GM19468 (cell line): ENCODE data around the gene RHEBL1.

Experiments
- ATAC-seq: cut with Tn5 transposase; IDR thresholded peaks from one replicate; pipeline ENCODE4 v1.9.1; 2021; ENCODE audit warnings: mild to moderate bottlenecking, moderate library complexity, moderate number of reproducible peaks; ENCODE audit not compliant: unreplicated experiment; ENCODE audit errors: extremely low read depth

Gene RHEBL1

DNA sequence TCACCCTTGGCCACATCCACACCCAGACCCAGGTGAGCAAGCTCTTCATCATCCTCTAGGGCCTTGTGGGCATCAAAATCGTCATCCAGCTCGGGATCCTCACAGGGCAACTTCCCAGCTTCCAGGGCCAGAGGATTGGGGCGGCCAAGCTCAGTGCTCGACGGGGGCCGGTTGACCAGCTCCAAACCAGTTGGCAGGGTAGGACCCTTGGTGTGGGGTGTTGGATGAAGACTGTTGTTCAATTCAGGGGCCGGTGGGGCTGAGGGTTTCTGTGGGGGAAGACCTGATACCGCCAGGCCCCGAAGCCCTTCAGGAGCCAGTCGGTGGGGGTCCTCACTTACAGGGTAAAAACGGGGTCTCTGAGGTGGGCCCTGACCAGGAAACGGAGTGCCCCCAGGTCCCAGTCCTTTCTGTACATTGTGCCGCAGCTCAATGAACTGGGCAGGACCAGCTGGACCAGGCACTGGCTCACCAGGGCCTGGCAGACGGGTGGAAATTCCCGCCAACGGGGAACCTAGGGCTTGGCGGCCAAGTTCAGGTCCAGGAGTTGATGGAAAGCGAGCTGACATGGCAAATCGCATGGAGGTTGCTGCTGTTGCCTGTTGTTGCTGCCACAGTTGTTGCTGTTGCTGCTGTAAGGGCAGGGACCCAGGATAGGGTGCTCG lies 31.4 kb downstream of the RHEBL1 start:
- ATAC-seq = no peak

DNA sequence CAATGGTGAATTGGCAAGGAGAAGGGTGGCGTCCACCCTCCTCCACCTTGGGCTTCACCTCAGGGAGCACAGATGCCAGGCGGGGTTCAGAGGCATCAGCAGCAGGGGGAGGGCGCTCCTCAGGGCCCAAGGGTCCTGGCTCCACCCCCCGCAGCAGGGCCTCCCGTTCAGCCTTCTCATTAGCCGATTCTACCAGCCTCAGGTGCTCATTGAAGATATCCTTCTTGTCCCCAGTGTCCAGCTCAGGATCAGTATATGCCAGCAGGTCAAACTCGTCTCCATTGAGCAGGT lies 31.9 kb downstream of the RHEBL1 start:
- no peak for ATAC-seq

DNA sequence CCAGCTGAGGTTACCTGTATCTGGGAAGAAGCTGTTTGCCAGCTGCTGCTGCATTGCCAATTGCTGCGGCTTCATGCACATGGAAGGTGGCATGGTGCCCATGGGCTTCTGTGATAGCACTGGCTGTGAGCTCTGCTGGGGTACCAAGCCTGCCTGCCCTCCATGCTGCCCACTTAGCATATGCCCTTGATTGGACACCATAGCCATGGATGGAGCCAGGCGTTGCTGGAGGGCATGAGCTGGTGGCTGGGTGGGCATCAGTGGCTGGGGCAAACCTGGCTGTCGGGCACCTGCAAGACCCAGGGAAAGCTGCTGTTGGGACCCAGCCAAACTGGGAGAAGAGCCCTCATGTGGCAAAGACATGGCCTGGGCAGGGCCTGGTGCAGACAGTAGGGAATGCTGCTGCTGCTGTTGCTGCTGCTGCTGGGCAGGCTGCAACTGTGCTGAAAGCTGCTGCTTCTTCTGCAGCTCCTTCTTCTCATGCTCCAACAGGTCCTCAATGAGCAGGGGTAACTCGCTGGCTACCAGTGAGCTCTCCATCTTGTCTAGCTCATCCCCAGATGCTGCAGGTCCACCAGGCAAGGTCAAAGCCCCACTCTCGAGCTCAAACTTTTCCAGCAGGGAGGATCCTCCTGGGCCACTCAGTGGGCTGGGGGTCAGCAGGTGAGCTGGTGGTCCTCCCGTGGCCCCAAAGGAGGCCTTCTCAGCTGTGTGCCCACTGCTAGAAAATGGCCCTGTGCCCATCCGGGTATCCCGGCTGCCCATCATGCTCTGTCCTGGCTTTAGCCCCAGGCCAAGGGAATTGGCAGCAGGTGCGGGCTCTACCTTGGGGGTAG lies 32.5 kb downstream of the RHEBL1 start:
- no peak for ATAC-seq

DNA sequence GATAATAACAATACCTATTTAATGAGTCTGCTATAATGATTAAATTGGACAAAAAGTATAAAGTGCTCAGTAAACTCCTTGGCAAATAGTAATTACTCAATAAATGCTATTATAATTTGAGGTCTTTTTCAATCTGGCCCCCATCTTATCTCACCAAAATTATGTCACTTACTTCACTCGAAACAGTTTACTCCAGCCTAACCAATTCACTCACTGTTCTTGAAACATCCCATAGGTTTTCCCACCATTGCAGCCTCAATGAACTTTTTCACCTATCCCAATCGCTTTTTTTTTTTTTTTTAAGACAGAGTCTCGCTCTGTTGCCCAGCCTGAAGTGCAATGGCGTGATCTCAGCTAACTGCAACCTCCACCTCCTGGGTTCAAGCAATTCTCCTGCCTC lies 33.8 kb downstream of the RHEBL1 start:
- no peak for ATAC-seq

DNA sequence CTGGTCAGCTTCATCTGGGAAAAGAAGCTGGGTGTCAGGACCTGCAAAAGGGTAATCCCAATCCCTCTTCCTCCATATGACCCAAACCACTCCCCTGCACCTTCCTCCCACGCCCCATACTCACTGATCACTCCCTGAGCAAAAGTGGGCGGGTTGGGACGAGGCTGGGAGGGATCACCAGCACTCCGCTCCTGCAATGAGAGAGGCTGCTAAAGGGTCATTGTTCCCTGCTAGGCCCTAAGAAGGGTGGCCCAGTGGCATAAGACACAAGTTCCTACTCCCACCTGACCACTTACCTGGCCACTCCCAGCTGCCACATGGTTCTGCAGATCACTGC lies 35.5 kb downstream of the RHEBL1 start:
- ATAC-seq = no peak

DNA sequence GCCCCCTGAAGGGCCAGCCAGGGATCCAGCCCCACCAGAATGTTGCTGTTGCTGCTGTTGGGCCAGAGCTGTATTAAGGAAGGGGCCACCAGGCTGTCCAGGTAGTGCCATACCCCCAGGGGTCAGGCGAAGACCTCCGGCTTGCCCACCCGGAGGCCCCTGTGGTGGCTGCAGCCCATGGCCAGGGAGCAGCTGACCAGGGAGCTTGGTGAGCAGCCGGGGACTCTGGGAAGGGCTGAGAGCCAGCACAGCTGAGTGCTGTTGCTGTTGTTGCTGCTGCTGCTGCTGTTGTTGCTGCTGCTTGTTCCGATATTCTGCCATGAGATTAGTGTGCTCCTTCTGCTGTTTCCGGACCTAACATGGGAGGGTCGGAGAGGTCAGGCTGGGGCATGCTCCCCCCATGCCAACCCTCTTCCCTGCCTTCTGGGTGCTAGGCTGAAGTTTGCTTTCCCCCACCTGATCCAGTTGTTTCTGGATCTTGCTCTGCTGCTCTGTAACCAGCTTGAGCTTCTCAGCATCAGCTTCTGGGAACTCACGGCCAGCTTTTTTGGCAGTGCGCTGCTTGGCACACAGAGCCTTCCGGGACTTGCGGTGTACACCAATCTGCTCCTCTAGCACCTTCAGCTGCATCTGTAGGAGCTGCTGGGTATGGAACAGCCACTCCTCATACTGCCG lies 36.0 kb downstream of the RHEBL1 start:
- no peak for ATAC-seq

DNA sequence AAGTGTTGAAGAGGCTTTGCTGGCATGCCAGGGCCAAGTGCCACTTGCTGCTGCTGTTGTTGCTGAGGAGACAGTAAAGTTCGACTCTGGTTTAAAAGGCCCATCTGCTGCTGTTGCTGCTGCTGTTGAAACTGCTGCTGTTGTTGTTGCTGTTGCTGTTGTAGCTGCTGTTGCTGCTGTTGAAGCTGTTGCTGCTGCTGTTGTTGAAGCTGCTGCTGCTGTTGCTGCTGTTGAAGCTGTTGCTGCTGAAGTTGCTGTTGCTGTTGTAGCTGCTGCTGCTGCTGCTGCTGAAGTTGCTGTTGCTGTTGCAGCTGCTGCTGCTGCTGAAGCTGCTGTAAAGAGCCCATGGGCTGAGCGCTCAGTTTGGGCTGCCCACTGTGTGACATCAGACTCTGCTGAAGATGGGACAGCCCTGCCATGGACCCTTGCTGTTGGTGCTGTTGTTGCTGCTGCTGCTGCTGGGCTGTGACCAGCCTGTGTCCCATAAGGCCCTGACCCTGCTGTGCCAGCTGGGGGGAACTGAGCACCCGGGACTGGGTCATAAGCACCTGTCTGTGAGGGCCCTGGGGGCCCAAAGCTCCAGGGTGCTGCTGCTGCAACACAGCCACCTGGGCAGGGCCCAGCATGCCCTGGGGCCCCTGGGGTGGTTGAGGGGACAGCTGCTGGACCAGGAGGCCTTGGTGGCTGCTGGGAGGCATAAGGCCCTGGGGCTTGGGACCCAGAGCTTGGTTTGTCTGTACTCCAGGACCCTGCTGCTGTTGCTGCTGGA lies 36.9 kb downstream of the RHEBL1 start:
- no peak for ATAC-seq

DNA sequence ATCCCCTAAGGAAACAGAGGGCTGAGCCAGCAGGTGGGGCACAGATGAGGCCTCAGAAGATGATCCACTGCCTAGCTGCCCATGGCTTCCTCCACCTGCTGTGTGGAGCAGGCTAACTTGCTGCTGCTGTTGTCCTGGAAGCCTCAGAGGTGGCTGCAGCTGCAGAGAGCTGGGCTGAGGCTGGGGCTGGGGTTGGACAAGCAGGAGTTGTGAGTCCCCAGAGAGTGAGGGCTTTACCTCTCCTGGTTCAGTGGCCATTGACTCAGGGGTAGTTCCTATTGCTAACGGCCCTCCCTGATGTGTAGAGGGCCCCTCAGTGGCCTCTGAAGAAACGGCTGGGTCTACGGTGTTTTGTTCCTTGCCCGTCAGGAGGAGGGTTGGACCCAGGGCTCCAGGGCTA lies 37.5 kb downstream of the RHEBL1 start:
- ATAC-seq = no peak

DNA sequence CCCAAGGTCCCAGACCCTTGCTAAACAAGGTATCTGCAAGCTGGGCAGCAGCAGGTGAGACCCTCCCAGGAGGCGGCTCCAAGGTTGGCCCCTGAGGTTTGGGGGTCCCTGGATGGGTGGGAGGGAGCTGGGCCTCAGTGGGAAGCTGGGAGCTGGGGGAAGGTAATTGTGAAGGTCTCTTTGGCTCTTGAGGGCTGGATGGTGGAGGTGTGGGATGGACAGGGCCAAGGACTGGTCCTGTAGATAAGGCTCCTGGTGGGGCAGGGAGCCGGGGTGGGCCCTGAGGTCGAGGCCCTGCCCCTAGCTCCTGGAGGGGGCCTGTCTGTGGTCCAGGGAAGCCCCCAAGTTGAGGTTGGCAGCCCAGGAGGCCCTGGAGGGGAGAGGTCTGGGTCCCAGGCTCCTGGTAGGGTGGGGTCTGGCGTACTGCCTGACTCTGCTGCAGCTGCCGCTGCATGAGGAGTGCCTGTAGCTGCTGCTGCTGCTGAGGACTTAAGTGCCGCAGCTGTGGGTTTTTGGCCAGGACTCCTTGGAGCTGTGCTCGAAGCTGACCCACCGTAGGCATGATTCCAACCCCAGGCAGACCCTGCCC lies 38.1 kb downstream of the RHEBL1 start:
- no peak for ATAC-seq

DNA sequence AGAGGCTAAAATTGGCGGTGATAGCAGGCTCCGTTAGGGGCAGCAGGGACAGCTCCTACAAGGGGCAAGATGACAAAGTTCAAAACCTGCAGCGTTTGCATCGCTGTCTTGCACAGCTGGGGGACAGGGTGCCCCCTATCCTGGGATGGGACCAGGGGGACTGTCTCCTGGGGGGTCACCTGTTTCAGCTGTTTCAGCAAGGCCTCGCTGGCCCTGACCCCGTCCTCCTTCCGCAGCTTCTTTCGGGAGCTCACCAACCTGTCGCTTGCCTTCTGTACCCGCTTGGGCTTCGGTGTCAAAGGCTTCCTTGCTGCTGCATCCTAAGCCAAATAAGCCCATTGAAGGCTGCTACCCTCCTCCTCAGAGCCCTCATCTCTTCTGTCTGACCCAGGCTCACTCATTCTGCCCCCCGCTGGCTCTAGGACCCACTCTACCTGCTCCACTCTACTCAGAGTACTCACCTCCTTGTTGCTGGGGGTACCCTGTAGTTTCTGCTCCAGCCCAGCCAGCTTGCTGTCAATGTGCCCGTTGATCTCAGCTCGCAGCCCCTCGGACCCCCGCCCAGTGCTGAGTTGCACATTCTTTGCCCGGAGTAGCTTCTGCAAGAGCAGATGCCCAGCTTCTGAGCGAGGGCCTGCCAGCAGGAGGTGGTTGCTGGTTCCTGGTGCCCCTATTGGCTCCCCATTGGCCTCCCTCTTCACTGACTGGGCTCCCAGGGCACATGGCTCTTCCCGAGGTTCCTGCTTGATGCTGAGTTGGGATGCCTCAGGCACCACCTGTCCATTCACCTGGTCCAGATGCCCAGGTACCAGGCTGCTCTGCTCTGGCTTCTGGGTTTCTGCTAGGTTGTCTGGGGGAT lies 38.8 kb downstream of the RHEBL1 start:
- ATAC-seq = no peak

DNA sequence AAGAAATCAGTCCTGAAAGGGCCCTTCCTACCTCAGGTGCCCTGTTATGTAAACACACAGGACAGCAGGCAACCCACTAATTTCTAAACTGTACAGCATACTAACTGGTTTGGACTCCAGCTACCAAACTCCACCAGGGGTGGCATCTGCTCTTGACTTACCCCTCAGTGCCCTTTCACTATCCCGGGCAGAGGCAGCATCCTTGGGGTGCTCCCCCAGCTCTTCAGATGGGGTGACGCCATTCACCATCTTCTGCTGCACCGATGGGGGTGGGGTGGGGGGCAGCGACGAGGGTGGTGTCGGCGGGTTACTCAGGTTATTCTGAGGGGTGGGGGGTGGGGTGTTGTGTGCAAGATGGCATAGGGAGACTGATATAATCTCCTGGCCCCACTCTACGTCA lies 39.7 kb downstream of the RHEBL1 start:
- no peak for ATAC-seq

DNA sequence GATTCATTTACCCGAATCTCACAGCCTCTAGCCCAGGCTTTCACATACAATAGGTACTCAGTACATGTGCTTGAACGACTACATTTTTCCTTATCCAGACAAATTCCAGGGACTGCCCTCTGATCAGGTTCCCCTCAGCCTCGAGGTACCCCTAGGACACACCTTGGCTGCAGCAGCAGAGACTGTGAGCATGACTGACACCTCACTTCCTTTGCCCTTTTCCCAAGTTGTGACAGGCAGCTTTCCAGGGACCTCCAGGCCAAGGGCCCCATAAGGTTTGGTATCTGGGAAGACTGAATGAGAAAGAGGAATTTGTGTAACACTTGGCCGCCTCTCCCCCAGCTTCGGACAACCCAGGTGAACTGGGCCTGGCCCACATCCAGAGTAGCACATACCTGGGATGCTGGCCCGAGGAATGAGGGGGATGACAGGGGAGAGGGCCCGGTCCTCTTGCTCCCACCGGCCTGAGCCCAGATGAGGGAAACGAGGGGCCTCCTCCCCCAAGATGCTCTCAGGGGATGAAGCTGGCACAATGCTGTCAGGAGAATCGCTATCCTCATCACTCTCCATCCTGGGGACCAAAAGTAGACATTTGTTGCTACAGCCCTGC lies 41.0 kb downstream of the RHEBL1 start:
- ATAC-seq = no peak

DNA sequence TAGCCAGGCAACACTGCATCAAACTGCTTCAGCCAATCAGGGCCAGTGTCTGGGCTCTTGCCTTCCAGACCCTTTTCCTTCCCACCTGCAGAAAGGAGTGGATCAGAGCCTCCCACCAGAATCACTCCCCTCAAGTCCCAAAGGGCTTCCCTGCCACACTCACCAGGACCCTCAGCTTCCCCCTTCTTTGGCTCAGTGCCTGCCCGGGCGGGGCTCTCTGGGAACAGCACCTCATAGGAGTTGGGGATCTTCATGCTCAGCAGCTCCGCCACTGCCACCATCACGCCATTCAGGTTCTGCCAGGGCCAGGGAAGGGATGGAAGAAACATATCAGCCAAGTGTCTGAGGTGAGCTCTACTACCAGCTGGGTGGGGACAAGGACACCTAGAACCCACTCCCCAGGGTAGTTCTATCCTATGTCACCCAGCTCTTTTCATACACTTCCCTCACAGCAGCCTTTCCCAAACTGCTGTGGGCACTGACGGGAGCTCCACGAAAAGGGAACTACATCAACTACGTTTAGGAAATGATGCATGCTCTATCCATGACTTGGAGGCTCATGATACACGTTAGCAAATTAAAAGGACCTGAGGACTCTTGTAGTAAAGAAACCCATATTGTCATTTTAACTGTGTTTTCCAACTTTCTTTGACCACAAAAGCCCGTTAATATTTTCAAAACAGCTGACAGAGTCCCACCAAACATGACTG lies 41.8 kb downstream of the RHEBL1 start:
- no peak for ATAC-seq

DNA sequence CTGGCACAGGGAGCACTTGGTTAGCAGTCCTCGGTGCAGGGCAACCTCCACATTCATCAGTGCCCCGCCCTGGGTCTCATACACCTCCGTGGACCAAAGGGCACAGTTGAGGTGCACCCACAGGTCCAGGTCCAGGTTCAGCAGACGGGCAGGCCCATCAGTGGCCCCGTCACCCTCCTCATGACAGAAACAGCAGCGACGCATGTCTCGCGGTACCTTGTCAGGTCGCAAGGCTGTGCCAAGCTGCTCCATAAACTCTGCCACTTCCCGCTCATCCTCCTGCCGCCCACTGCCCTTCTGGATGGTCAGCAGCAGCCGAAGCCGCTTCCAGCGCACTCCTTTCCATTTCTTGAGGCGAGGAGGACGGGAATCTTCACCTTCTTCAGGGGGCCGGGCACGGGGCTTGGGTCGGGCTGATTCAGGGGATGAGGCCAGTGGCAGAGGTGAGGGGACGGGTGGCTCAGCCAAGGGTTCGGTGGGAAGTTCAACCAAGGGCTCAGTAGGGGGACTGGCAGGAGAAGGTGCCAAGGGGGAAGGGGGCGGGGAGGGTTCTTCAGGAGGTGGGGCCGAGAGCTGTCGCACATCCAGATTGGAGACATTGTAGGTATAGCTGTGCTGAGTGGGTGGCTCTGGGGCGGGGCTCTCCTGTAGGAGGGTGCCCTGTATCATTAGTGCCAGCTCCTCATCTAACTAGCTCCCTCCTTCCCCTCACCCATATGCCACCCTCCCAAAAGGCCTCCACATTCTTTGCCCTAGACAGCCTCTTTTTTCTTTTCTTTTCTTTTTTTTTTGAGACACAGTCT lies 42.9 kb downstream of the RHEBL1 start:
- no peak for ATAC-seq

DNA sequence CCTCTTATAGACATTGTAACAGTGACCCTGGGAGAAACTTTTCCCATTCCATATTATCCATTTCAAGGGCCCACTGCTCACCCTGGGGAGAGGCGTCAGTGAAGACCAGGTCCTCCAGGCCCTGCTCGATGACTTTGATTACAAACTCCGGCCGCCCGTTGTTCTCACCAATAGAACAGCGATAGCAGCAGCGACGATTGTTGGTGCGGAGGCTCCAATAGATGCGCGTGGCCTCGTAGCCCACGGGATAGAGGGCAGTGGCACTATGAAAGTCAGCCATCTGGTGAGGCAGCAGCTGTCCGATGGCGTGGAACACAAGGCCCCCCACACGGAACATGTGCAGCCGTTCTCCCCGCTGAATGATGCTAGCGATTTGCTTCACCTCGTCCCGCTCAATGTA lies 43.7 kb downstream of the RHEBL1 start:
- no peak for ATAC-seq

DNA sequence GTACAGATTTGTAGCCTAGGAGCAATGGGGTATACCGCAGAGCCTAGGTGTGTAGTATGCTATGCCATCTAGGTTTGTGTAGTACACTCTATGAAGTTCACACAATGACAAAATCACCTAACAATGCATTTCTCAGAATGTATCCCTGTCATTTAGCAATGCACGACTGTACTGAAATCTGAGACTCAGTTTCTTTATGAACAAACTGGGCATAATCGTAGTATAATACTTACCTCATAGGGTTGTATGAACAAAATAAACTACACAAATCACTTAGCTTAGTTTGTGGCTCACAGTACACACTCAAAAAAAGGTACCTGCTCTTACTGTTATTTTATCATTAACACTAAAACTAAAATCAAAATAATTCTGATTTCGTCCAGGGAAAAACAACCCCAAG lies 44.3 kb downstream of the RHEBL1 start:
- no peak for ATAC-seq

DNA sequence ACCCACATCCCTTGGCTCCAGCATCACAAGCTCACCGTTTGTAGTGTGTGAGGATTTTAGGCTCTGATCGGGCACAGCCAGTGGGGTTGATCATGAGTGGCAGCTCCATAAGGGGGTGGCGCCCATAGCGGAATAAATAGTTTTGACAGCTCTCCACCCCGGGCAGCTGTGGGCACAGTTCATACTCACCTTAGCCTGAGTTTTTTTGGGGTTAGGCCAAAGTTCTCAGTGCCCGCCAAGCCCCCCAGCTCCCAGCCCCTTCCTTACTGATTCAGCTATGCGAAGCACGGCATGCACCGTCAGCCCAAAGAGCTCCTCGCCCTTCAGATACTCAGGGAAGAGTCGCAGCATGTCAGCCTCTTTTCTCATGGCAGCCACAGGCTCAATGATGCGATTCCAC lies 45.2 kb downstream of the RHEBL1 start:
- ATAC-seq = no peak

DNA sequence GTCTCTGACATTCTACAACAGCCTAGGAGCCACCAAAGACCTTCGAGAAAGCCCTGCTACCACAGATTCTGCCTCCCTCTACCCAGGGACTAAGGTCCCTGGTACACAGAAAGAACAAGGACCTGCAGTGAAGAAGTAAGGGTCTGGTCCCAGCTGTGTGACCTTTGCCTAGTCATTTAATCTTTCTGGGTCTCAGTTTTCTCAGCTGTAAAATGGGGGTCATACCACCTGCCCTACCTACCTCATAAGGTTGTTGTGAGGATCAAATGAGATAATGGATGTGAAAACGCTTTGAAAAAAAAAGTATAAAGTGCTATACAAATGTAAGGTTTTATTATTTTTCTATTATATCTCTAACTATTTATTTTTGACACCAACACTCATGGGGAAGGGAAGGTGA lies 46.0 kb downstream of the RHEBL1 start:
- no peak for ATAC-seq
